Adrenal gland (tissue), 12 donors: Measurements from ENCODE around the gene ACSL6. TPM values are rescaled to one million over a fixed set of nuclear protein-coding genes. Genes with fewer than 3 reads are reported as not detected.

ENCODE experiments used
- DNase-seq, 7 donors: peaks; one replicate each; pipeline ENCODE4 v3.0.0-alpha.2; 2019 to 2020
- H3K27ac ChIP-seq, 5 donors: fragments of 200-600 bp; sonication (generic) in 4 of 5; 1 replicate in 3 of 5; 2 replicates in 2 of 5; pipeline versions ENCODE4 v1.5.1 to v1.8.0; 2016 to 2020; ENCODE audit warnings: mild to moderate bottlenecking in 1 of 5
- H3K27me3 ChIP-seq: fragments of 200-600 bp; 2 replicates; pipeline ENCODE4 v1.8.0; 2021
- H3K36me3 ChIP-seq, 2 donors: fragments of 200-600 bp; replicated peaks in 1 of 2; 1 replicate in 1 of 2; 2 replicates in 1 of 2; pipeline versions ENCODE4 v1.5.1 to v1.8.0; 2018 to 2022
- H3K4me1 ChIP-seq, 2 donors: fragments of 200-600 bp; replicated peaks in 1 of 2; 1 replicate in 1 of 2; 2 replicates in 1 of 2; pipeline versions ENCODE4 v1.5.1 to v1.8.0; 2018 to 2021
- H3K4me3 ChIP-seq, 4 donors: fragments of 200-600 bp; sonication (generic) in 3 of 4; one replicate each; pipeline ENCODE4 v1.5.1; 2016 to 2018
- H3K9me3 ChIP-seq, 3 donors: fragments of 200-600 bp; sonication (generic) in 1 of 3; replicated peaks in 1 of 3; 1 replicate in 2 of 3; 2 replicates in 1 of 3; pipeline versions ENCODE4 v1.5.1 to v1.8.0; 2016 to 2021
- CTCF ChIP-seq, 6 experiments: fragments of 450-650 bp in 4 of 6; fragments of 200-600 bp in 2 of 6; sonication (generic) in 1 of 6; IDR thresholded peaks; 1 replicate in 5 of 6; 2 replicates in 1 of 6; pipeline versions ENCODE4 v1.5.1 to v1.8.0; 2016 to 2021; ENCODE audit warnings: antibody characterized with exemption in 6 of 6, mild to moderate bottlenecking in 2 of 6, moderate library complexity in 1 of 6
- POLR2A ChIP-seq, 2 donors: fragments of 450-650 bp; IDR thresholded peaks; one replicate each; pipeline ENCODE4 v1.6.1; 2017; ENCODE audit warnings: antibody characterized with exemption in 2 of 2, mild to moderate bottlenecking in 2 of 2, moderate library complexity in 1 of 2
- WGBS, 4 donors: extraction: QIAGEN DNeasy Blood & Tissue Kit in 2 of 4; methylation state at CpG; one replicate each; pipeline versions ENCODE4 v1.1.5 to v1.1.7; 2013 to 2017; 5-methylcytosine and 5-hydroxymethylcytosine counted together
- intact Hi-C, 2 donors: fragments of 100-400 bp; cut with DNase I; formaldehyde crosslinking; loops; one replicate each; pipeline versions ENCODE4 v1.14.1 to v1.15.0; 2022 to 2023
- polyA plus RNA-seq, 3 donors: library from polyadenylated mRNA; stranded (reverse); fragments of 200-250 nt in 2 of 3; fragments of 350-450 nt in 1 of 3; fragmentation: Illumina TruSeq in 1 of 3; extraction: RNeasy Lipid Tissue Mini Kit (QIAGEN cat#74804) in 1 of 3; gene quantifications; one replicate each; pipeline ENCODE4 v1.2.3, GENCODE V29; 2013 to 2014
- total RNA-seq, 9 donors: library from RNA; depleted of rRNA in 4 of 9; stranded (reverse); fragments of >200 nt in 4 of 9; fragments of 120-200 nt in 1 of 9; fragmentation: NEBNext Ultra II Directional in 1 of 9; extraction: Animal tissue kit (Norgen Biotek cat#: 25700) in 1 of 9; gene quantifications; one replicate each; pipeline versions ENCODE4 v1.1.0 to v1.2.4, GENCODE V29; 2013 to 2023
- donor health status: healthy with polysubstance abuse.
- donor health status: Bipolar disorder and iron deficiency.
- donor health status: DM: yes; HTN: yes; CAD: no.
- donor health status: DM: no; HTN: no; CAD: no.
- donor health status: DM: no; HTN: no; CAD: no.
- donor health status: DM: yes; HTN: yes; CAD: no.

ACSL6 gene
- total and polyA plus RNA-seq, 12 donors: 2.5 to 14.5 (median 7.2) TPM

GRCh38 chr5:131999441-132000240 is 11.8 kb downstream of the ACSL6 start:
- H3K36me3 ChIP-seq: no peaks in the 10 kb centered on the region
- no peaks in the 10 kb centered on the region for H3K9me3 ChIP-seq
- TF ChIP-seq CTCF (IDR thresholded peaks at IDR 0.05) (no peak), POLR2A (IDR thresholded peaks at IDR 0.05) (no peak)
- no peak overlapping the region for H3K4me3 ChIP-seq
- peaks cover 31 to 39% of the 10 kb centered on the region in 2 donors for H3K4me1 ChIP-seq
- no peak overlapping the region for H3K27ac ChIP-seq
- peak in 1 of 7 donors; percentile 29 for DNase-seq
- intact Hi-C loops: loop anchor here in 1 of 2 donors (10.0 kb wide), 2 partner anchors 575 to 835 kb away; partner anchors contain the start of gene HINT1
- 39 to 54% (median 43%) methylated on average over 6 to 13 of the region's 13 CpGs for WGBS, 4 donors
- no peaks in the 10 kb centered on the region for H3K27me3 ChIP-seq

GRCh38 chr5:131999041-131999440 is 12.4 kb downstream of the ACSL6 start:
- Histone ChIP-seq H3K27me3 (no peaks in the 10 kb centered on the region), H3K9me3 (no peaks in the 10 kb centered on the region), H3K4me1 (peaks cover 25 to 33% of the 10 kb centered on the region in 2 donors), H3K36me3 (no peaks in the 10 kb centered on the region), H3K27ac (no peak overlapping the region), H3K4me3 (no peak overlapping the region)
- intact Hi-C loops: no loop called here
- TF ChIP-seq CTCF (IDR thresholded peaks at IDR 0.05): no peak
- TF ChIP-seq POLR2A (IDR thresholded peaks at IDR 0.05): no peak
- 51 to 83% (median 64%) methylated on average over 2 of the region's 2 CpGs for WGBS, 4 donors
- no peak for DNase-seq

DNA sequence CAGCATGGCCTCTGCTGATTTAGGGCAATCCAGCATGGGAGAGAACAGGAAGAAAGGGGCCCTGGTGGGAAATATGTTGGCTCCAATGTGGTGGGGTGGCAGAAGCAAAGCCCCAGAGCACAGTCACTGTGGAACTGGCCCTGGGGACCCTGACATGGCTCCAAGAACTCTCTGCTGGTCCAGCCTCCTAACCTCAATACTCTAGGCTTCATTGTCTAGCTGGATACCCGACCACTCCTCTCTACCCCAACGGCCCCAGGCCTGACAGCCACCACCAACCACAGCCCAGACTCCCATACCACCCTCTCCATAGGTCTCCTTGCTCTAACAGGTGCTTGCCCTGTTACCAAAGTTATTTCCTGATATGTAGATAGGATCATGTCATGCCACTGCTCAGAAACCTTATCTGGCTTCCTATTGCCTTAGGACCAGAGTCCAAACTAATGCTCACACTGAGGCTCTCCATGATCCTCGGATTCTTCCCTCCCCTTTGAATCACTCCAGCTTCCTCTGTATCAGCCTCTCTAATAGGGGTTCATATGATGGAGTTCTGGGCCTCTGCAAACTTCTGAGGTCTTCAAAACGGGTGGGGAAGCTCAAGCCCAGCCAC is 12.9 kb downstream of the ACSL6 start:
- Histone ChIP-seq H3K36me3 (no peaks in the 10 kb centered on the region), H3K4me1 (peaks cover 20 to 28% of the 10 kb centered on the region in 2 donors), H3K9me3 (no peaks in the 10 kb centered on the region), H3K27ac (no peak overlapping the region), H3K4me3 (no peak overlapping the region), H3K27me3 (no peaks in the 10 kb centered on the region)
- TF ChIP-seq CTCF (IDR thresholded peaks at IDR 0.05) (no peak), POLR2A (IDR thresholded peaks at IDR 0.05) (no peak)
- intact Hi-C loops: no loop called here
- 73 to 85% (median 80%) methylated on average over 4 of the region's 4 CpGs for WGBS, 4 donors
- no peak for DNase-seq

DNA sequence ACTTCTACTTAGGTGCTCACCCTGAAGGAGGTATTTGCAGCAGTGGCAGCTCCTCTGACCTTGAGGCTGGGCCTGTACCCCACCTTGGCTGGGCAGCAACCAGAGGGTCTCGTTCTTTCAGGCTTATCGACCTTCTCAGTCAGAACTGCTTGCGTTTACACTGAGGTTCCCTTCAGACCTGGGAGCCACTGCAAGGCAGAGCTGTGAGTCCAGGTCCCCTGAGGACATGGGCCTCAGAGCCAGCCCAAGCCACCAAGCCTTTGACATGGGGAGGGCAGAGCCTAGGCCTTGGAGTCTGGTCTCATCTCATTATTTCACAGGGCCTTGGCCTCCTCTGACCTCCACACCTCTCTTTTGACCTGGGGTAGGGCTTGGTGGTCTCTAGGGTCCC is 13.7 kb downstream of the ACSL6 start:
- Histone ChIP-seq H3K9me3 (no peaks in the 10 kb centered on the region), H3K4me3 (no peak overlapping the region), H3K4me1 (peaks cover 12 to 20% of the 10 kb centered on the region in 2 donors), H3K27ac (no peak overlapping the region), H3K27me3 (no peaks in the 10 kb centered on the region), H3K36me3 (no peaks in the 10 kb centered on the region)
- intact Hi-C loops: no loop called here
- TF ChIP-seq CTCF (IDR thresholded peaks at IDR 0.05) (no peak), POLR2A (IDR thresholded peaks at IDR 0.05) (no peak)
- WGBS, 4 donors: 93 to 97% (median 94%) methylated on average over 3 of the region's 3 CpGs; no CpG with 5 or more reads in 1 of the 4 donors
- DNase-seq: no peak
